HCT116 (cell line): ENCODE measurements around the gene N4BP3. TPM values are rescaled to one million over a fixed set of nuclear protein-coding genes. Genes with fewer than 3 reads are reported as not detected.

Source experiments
- ATAC-seq: fragments of 200-7000 bp; cut with Tn5 transposase; 2 replicates; pipeline ENCODE4 v1.9.1; 2020; ENCODE audit warnings: mild to moderate bottlenecking, moderate library complexity
- BruUV-seq: library from RNA; stranded (reverse); fragments of 400-500 nt; replicated peaks from 2 replicates; lab custom pipeline; 2021; lab: Mats Ljungman, UMichigan
- CTCF ChIA-PET: fragments of 300-600 bp; sonication (Branson Sonifier 250); formaldehyde crosslinking; loops from one replicate; lab custom pipeline; 2021; ENCODE audit warnings: antibody characterized with exemption; lab: Charles Lee
- POLR2A ChIA-PET: fragments of 300-600, 350-600 bp; sonication (Branson Sonifier 250); formaldehyde crosslinking; loops from one replicate; lab custom pipeline; 2021; ENCODE audit warnings: antibody characterized with exemption; lab: Charles Lee
- RAD21 ChIA-PET, 2 experiments: fragments of 300-600 bp; sonication (Branson Sonifier 250); formaldehyde crosslinking; loops; one replicate each; lab custom pipeline; 2023; ENCODE audit warnings: low total read pairs in 2 of 2; ENCODE audit not compliant: uncharacterized antibody in 2 of 2, unreplicated experiment in 2 of 2, low non-redundant PET in 1 of 2; lab: Charles Lee
- DNase-seq: peaks from one replicate; pipeline ENCODE4 v3.0.0-alpha.2; 2010; ENCODE audit warnings: low read depth, low spot score
- H2AFZ ChIP-seq: fragments of 200-600 bp; shearing (Covaris generic), sonication (generic); 2 replicates; pipeline ENCODE4 v1.6.1; 2017; ENCODE audit warnings: low read depth, mixed run types, mixed read lengths, antibody characterized with exemption, low read length; ENCODE audit not compliant: poor library complexity, severe bottlenecking
- H3K27ac ChIP-seq: 2 replicates; pipeline ENCODE4 v1.5.1; 2012; ENCODE audit warnings: low read depth, low read length
- H3K27me3 ChIP-seq: fragments of 200-600 bp; sonication (generic); 2 replicates; pipeline ENCODE4 v1.6.1; 2016; ENCODE audit warnings: mixed run types, low read length, mixed read lengths; ENCODE audit not compliant: insufficient read depth
- H3K36me3 ChIP-seq, 2 experiments: fragments of 200-500 bp in 1 of 2; fragments of 200-600 bp in 1 of 2; sonication (Bioruptor generic) in 1 of 2; sonication (generic) in 1 of 2; 2 replicates each; pipeline versions ENCODE4 v1.5.1 to v1.6.1; 2014 to 2016; ENCODE audit warnings: low read length in 2 of 2, inconsistent platforms in 1 of 2, mixed read lengths in 1 of 2, mixed run types in 1 of 2; ENCODE audit not compliant: insufficient read depth in 2 of 2, control insufficient read depth in 1 of 2
- H3K4me1 ChIP-seq, 2 experiments: fragments of 200-600 bp in 1 of 2; sonication (generic) in 1 of 2; 2 replicates each; pipeline versions ENCODE4 v1.5.1 to v1.6.1; 2012 to 2017; ENCODE audit warnings: low read length in 2 of 2, inconsistent platforms in 1 of 2, mild to moderate bottlenecking in 1 of 2, mixed read lengths in 1 of 2, mixed run types in 1 of 2, moderate library complexity in 1 of 2; ENCODE audit not compliant: insufficient read depth in 2 of 2, control insufficient read depth in 1 of 2
- H3K4me2 ChIP-seq: fragments of 200-600 bp; sonication (generic); 2 replicates; pipeline ENCODE4 v1.6.1; 2017; ENCODE audit warnings: mixed run types, low read length, mixed read lengths
- H3K4me3 ChIP-seq, 2 experiments: fragments of 200-600 bp in 1 of 2; sonication (generic) in 1 of 2; replicated peaks in 1 of 2; 2 replicates each; pipeline ENCODE4 v1.5.1; 2011 to 2016; ENCODE audit warnings: low read length in 2 of 2, control low read depth in 1 of 2, low read depth in 1 of 2, mild to moderate bottlenecking in 1 of 2, mixed read lengths in 1 of 2, mixed run types in 1 of 2
- H3K79me2 ChIP-seq: fragments of 200-600 bp; sonication (generic); 2 replicates; pipeline ENCODE4 v1.6.1; 2017; ENCODE audit warnings: mild to moderate bottlenecking, mixed run types, low read length, moderate library complexity, mixed read lengths; ENCODE audit not compliant: insufficient read depth
- H3K9ac ChIP-seq: fragments of 200-600 bp; sonication (generic); 2 replicates; pipeline ENCODE4 v1.6.1; 2016; ENCODE audit warnings: low read length, mixed read lengths
- H3K9me2 ChIP-seq: fragments of 200-600 bp; sonication (generic), shearing (Covaris generic); 2 replicates; pipeline ENCODE4 v1.6.1; 2017; ENCODE audit warnings: mixed run types, mild to moderate bottlenecking, moderate library complexity; ENCODE audit not compliant: insufficient read depth
- H3K9me3 ChIP-seq, 2 experiments: fragments of 200-500 bp in 1 of 2; fragments of 200-600 bp in 1 of 2; sonication (Bioruptor generic) in 1 of 2; sonication (generic) in 1 of 2; 2 replicates each; pipeline ENCODE4 v1.6.1; 2014 to 2017; ENCODE audit warnings: low read length in 2 of 2, mixed read lengths in 2 of 2, inconsistent platforms in 1 of 2, low read depth in 1 of 2, mild to moderate bottlenecking in 1 of 2, mixed run types in 1 of 2, moderate library complexity in 1 of 2; ENCODE audit not compliant: control insufficient read depth in 1 of 2, insufficient read depth in 1 of 2
- H4K20me1 ChIP-seq: fragments of 200-600 bp; sonication (generic), shearing (Covaris generic); 2 replicates; pipeline ENCODE4 v1.6.1; 2017; ENCODE audit warnings: mixed run types, mild to moderate bottlenecking, moderate library complexity; ENCODE audit not compliant: insufficient read depth
- CBX3 ChIP-seq: IDR thresholded peaks from 2 replicates; pipeline ENCODE4 v1.6.1; 2012; ENCODE audit warnings: low read depth
- CEBPB ChIP-seq: IDR thresholded peaks from 2 replicates; pipeline ENCODE4 v1.6.1; 2012; ENCODE audit warnings: low read depth
- EGR1 ChIP-seq: IDR thresholded peaks from 2 replicates; pipeline ENCODE4 v1.6.1; 2012; ENCODE audit warnings: low read depth
- ELF1 ChIP-seq: IDR thresholded peaks from 2 replicates; pipeline ENCODE4 v1.6.1; 2012; ENCODE audit warnings: low read depth, borderline replicate concordance
- EZH2 ChIP-seq: fragments of 200-600 bp; sonication (generic); IDR thresholded peaks from 2 replicates; pipeline ENCODE4 v1.6.1; 2017; ENCODE audit warnings: antibody characterized with exemption, mixed run types
- EZH2phosphoT487 ChIP-seq: fragments of 200-600 bp; IDR thresholded peaks from 2 replicates; pipeline ENCODE4 v1.6.1; 2018; ENCODE audit warnings: antibody characterized with exemption, borderline replicate concordance
- FOSL1 ChIP-seq: IDR thresholded peaks from 2 replicates; pipeline ENCODE4 v1.6.1; 2012; ENCODE audit warnings: low read depth
- POLR2A ChIP-seq: IDR thresholded peaks from 2 replicates; pipeline ENCODE4 v1.7.0; 2011; ENCODE audit warnings: borderline replicate concordance; ENCODE audit not compliant: insufficient read depth, insufficient read length; ENCODE audit errors: extremely low read depth
- POLR2AphosphoS5 ChIP-seq: IDR thresholded peaks from 2 replicates; pipeline ENCODE4 v1.6.1; 2011; ENCODE audit warnings: mild to moderate bottlenecking, low read depth, low read length, moderate library complexity
- RAD21 ChIP-seq: IDR thresholded peaks from 2 replicates; pipeline ENCODE4 v1.6.1; 2012; ENCODE audit warnings: low read depth, mild to moderate bottlenecking
- SIN3A ChIP-seq: IDR thresholded peaks from 2 replicates; pipeline ENCODE4 v1.6.1; 2012; ENCODE audit warnings: low read depth
- SP1 ChIP-seq: IDR thresholded peaks from 2 replicates; pipeline ENCODE4 v1.6.1; 2012; ENCODE audit warnings: low read depth
- SRF ChIP-seq: IDR thresholded peaks from 2 replicates; pipeline ENCODE4 v1.6.1; 2012; ENCODE audit warnings: low read depth
- TCF7L2 ChIP-seq: IDR thresholded peaks from 2 replicates; pipeline ENCODE4 v1.7.0; 2011; ENCODE audit warnings: borderline replicate concordance, inconsistent platforms; ENCODE audit not compliant: insufficient read depth, insufficient read length; ENCODE audit errors: extremely low read depth
- YY1 ChIP-seq: IDR thresholded peaks from 2 replicates; pipeline ENCODE4 v1.6.1; 2011; ENCODE audit warnings: low read length, low read depth, moderate library complexity, mild to moderate bottlenecking; ENCODE audit not compliant: insufficient replicate concordance; ENCODE audit errors: extremely low read depth
- ZFX ChIP-seq: fragments of 450-650 bp; IDR thresholded peaks from 2 replicates; pipeline ENCODE4 v1.6.1; 2017
- ZNF274 ChIP-seq: fragments of 200-500 bp; sonication (Bioruptor generic); IDR thresholded peaks from 2 replicates; pipeline ENCODE4 v1.6.1; 2014; ENCODE audit warnings: mild to moderate bottlenecking, low read depth, low read length, inconsistent platforms
- intact Hi-C: fragments of 100-400 bp; cut with micrococcal nuclease; formaldehyde crosslinking; loops from 2 replicates; pipeline ENCODE4 v1.10.0; 2022
- total RNA-seq: library from RNA; stranded (reverse); gene quantifications from one replicate; pipeline ENCODE4 v1.2.1, GENCODE V29; 2021; ENCODE audit not compliant: unreplicated experiment
- TF ChIP-seq, protein P1 (sequence below): IDR thresholded peaks from 2 replicates; pipeline ENCODE4 v1.6.1; 2012; ENCODE audit warnings: low read depth
- TF ChIP-seq, protein P2 (sequence below), 3 experiments: fragments of 200-600 bp in 1 of 3; sonication (generic) in 1 of 3; IDR thresholded peaks in 2 of 3; conservative IDR thresholded peaks in 1 of 3; 2 replicates each; pipeline ENCODE4 v1.5.1; 2012 to 2017; ENCODE audit warnings: low read depth in 2 of 3, low read length in 2 of 3, antibody characterized with exemption in 1 of 3, borderline replicate concordance in 1 of 3, control low read depth in 1 of 3, mild to moderate bottlenecking in 1 of 3, mixed read lengths in 1 of 3, mixed run types in 1 of 3, moderate library complexity in 1 of 3; ENCODE audit not compliant: insufficient read depth in 1 of 3
- TF ChIP-seq, protein P3 (sequence below): IDR thresholded peaks from 2 replicates; pipeline ENCODE4 v1.6.1; 2012

The N4BP3 gene
- total RNA-seq, 1 experiment from 2014 or later: 5.2 TPM

DNA sequence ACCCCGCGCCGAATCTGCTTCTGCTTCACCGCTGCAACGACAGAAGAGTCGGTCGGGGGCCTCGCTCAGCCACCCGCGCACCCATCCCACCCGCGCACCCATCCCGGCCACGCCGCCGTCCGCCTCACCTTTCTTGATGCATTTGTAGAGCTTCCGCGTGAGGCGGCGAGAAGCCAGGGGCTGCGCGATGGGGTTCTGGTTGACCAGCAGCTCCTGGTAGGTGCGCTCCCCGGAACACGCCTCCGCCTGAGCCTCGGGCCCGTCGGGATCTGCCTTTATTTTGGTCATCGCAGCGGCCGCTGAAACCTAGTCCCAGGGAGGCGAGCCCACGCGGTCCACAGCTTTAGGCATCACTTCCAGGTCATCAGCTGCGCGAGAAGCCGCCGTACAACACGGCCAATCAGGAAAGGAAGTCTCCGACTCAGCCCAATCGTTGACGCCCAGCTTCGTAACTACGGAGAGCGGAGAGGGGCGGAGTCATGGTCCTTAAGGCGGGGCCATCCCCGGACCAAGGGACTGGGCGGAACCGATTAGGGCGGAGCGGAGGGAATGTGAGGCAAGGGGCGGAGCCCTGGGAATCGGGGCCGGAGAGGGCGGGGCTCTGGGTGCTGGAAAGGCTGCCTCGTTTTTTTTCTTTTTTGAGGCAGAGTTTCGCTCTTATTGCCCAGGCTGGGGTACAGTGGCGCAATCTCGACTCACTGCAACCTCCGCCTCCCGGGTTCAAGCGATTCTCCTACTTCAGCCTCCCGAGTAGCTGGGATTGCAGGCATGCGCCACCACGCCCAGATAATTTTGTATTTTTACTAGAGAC, 40.4 kb downstream of the N4BP3 start, which contains the start of gene NHP2:
NHP2 (minus strand) TSS at position 356 of the 811 bp plus-strand sequence; CDS start at position 288, 68 bp downstream.
- POLR2A ChIA-PET: interaction anchor here (0.7 to 1.7 kb wide), 5 partner anchors 13 to 89 kb away, joined by 3 to 5 read pairs (median 4); partner anchors contain the start of gene HNRNPAB
- TF ChIP-seq FOSL1: no peak
- TF ChIP-seq SIN3A: no peak; the same call in 1 of the 2 replicates
- no peak for TF ChIP-seq YY1
- TF ChIP-seq, protein P1, sequence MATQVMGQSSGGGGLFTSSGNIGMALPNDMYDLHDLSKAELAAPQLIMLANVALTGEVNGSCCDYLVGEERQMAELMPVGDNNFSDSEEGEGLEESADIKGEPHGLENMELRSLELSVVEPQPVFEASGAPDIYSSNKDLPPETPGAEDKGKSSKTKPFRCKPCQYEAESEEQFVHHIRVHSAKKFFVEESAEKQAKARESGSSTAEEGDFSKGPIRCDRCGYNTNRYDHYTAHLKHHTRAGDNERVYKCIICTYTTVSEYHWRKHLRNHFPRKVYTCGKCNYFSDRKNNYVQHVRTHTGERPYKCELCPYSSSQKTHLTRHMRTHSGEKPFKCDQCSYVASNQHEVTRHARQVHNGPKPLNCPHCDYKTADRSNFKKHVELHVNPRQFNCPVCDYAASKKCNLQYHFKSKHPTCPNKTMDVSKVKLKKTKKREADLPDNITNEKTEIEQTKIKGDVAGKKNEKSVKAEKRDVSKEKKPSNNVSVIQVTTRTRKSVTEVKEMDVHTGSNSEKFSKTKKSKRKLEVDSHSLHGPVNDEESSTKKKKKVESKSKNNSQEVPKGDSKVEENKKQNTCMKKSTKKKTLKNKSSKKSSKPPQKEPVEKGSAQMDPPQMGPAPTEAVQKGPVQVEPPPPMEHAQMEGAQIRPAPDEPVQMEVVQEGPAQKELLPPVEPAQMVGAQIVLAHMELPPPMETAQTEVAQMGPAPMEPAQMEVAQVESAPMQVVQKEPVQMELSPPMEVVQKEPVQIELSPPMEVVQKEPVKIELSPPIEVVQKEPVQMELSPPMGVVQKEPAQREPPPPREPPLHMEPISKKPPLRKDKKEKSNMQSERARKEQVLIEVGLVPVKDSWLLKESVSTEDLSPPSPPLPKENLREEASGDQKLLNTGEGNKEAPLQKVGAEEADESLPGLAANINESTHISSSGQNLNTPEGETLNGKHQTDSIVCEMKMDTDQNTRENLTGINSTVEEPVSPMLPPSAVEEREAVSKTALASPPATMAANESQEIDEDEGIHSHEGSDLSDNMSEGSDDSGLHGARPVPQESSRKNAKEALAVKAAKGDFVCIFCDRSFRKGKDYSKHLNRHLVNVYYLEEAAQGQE: no peak
- no peak for TF ChIP-seq CBX3
- TF ChIP-seq, protein P2, sequence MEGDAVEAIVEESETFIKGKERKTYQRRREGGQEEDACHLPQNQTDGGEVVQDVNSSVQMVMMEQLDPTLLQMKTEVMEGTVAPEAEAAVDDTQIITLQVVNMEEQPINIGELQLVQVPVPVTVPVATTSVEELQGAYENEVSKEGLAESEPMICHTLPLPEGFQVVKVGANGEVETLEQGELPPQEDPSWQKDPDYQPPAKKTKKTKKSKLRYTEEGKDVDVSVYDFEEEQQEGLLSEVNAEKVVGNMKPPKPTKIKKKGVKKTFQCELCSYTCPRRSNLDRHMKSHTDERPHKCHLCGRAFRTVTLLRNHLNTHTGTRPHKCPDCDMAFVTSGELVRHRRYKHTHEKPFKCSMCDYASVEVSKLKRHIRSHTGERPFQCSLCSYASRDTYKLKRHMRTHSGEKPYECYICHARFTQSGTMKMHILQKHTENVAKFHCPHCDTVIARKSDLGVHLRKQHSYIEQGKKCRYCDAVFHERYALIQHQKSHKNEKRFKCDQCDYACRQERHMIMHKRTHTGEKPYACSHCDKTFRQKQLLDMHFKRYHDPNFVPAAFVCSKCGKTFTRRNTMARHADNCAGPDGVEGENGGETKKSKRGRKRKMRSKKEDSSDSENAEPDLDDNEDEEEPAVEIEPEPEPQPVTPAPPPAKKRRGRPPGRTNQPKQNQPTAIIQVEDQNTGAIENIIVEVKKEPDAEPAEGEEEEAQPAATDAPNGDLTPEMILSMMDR (IDR thresholded peaks at IDR 0.05 in 2 of 3, conservative IDR thresholded peaks at IDR 0.05 in 1 of 3; ENCODE audit: borderline replicate concordance in 1 of 3, insufficient read depth in 1 of 3, low read depth in 2 of 3, low read length in 2 of 3): no peak
- no peak for TF ChIP-seq ZNF274
- TF ChIP-seq POLR2AphosphoS5: peak; percentile 68
- TF ChIP-seq POLR2A: peak; percentile 26
- TF ChIP-seq RAD21: no peak
- no peak for TF ChIP-seq EZH2
- peak; percentile 89 for TF ChIP-seq SRF
- TF ChIP-seq TCF7L2: peak; percentile 15
- TF ChIP-seq ELF1: no peak; the same call in 1 of the 2 replicates
- no peak for TF ChIP-seq CEBPB
- no peak for TF ChIP-seq EZH2phosphoT487
- TF ChIP-seq, protein P3, sequence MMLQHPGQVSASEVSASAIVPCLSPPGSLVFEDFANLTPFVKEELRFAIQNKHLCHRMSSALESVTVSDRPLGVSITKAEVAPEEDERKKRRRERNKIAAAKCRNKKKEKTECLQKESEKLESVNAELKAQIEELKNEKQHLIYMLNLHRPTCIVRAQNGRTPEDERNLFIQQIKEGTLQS: no peak
- TF ChIP-seq EGR1: 0 out of 2 replicates have a peak, but pooled peaks have one; percentile 28
- no peak for TF ChIP-seq ZFX
- TF ChIP-seq SP1: peak; percentile 99

More for the DNA sequence above, 40.4 kb downstream of the N4BP3 start, which contains the start of gene NHP2:
- Histone ChIP-seq H3K4me1 (peaks cover 14 to 21% of the 10 kb centered on the region in 2 experiments; a peak in 3 of 4 replicates), H3K4me3 (peak within 1 kb of the TSS; percentile 78 to 86), H3K9ac (peak within 1 kb of the TSS; percentile 87), H3K27me3 (no peaks in the 10 kb centered on the region), H3K79me2 (peaks cover 33% of the 10 kb centered on the region), H3K4me2 (peak within 1 kb of the TSS; percentile 78), H3K27ac (peak within 1 kb of the TSS; percentile 51), H3K9me2 (no peaks in the 10 kb centered on the region), H2AFZ (peak within 1 kb of the TSS; percentile 60), H3K36me3 (peaks cover 10 to 20% of the 10 kb centered on the region in 2 experiments; a peak in 3 of 4 replicates), H4K20me1 (no peaks in the 10 kb centered on the region), H3K9me3 (no peaks in the 10 kb centered on the region)
- ChIA-PET RAD21 (interaction anchor here in 1 of 2 experiments (1.0 kb wide), 1 partner anchor 78 kb away, joined by 5 read pairs; no protein-coding TSS in a partner anchor), CTCF (interaction anchor here (1.1 to 1.9 kb wide), 3 partner anchors 9 to 78 kb away, joined by 3 to 11 read pairs (median 7); no protein-coding TSS in a partner anchor)
- BruUV-seq: no TSS peak
- DNase-seq (peak; percentile 98), ATAC-seq (peak; percentile 95)
- intact Hi-C loops: loop anchor here (5.0 kb wide), 1 partner anchor 551 kb away; the partner anchor contains the start of gene B4GALT7
